ENCODE results near the gene RAB34.

Gene RAB34

GRCh38 chr17:28689011-28689410 lies 28.7 kb downstream of the RAB34 start:
- DNase-seq, result no peak

- DNase-seq, result no peak
Measured at GRCh38 chr17:28688481-28688880, 29.2 kb downstream of the RAB34 start.

DNA sequence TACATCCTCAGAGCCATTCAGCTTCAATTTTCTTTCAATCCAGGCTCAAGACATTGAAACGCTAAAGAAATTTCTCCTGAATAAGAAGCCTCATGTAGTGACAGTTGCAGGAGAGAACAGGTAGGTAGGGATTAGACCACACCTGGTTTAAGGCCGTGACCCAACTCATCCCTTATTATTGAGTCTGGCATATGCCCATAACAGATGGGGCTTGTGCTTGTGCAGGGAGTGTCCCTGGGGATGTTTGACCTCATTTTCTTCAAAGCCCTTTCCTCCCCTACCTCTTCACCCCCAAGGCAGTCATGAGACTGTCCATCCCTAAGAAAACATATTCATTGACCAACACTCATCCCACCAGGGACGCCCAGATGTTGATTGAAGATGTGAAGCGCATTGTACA lies 31.4 kb downstream of the RAB34 start:
- no peak for DNase-seq

DNA sequence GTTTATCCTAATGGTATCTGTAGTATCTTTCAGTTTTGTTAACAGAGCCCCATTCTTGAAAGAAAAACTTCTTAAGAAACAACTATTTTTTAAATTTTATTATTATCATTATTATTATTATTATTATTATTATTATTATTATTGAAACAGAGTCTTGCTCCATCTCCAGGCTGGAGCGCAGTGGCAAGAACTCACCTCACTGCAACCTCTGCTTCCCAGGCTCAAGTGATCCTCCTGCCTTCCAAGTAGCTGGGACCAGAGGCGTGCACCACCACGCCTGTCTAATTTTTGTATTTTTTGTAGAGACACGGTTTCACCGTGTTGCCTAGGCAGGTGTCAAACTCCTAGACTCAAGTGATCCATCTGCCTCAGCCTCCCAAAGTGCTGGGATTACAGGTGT lies 32.3 kb downstream of the RAB34 start:
- DNase-seq, result no peak

DNA sequence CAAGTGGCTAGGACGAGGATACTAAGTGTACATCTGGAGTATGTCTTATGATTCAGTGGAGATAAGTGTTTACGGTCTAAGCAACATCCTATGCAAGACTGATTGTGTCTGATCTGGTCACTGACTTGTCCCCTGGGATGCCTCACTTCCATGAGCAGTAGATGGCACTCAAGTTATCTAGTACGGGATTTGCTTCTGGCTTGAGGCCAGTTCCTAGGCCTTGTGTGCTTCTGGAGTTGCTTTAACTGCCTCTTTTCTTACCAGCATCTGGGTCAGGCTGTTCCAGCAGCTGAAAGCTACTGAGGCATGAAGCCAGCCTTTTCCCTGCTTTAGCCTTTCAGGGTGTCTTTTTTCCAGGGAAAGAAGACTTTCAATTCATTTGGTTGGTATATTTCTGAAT lies 32.7 kb downstream of the RAB34 start:
- peak in 50 of 56 donors; percentile 6 to 92 (median 61) for DNase-seq

DNA sequence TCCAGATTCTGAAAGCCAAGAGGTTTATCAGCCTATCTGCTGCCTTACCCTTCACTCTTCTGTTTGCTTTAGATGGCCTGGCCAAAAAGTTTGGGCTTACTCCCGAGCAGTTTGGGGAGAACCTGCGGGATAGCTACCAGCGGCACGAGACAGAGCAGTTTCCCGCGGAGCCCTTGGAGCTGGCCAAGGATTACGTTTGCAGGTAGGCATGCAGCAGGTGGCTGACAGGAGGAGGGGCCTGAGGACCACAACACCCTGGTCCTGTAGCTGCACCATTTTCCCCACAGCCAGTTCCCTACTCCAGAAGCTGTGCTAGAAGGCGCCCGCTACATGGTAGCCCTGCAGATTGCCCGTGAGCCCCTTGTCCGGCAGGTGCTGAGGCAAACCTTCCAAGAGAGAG lies 35.0 kb downstream of the RAB34 start:
- no peak for DNase-seq

- no peak for DNase-seq
Measured at GRCh38 chr17:28675980-28676379, 41.7 kb downstream of the RAB34 start.

GRCh38 chr17:28675490-28675889 lies 42.2 kb downstream of the RAB34 start:
- DNase-seq, result no peak

DNA sequence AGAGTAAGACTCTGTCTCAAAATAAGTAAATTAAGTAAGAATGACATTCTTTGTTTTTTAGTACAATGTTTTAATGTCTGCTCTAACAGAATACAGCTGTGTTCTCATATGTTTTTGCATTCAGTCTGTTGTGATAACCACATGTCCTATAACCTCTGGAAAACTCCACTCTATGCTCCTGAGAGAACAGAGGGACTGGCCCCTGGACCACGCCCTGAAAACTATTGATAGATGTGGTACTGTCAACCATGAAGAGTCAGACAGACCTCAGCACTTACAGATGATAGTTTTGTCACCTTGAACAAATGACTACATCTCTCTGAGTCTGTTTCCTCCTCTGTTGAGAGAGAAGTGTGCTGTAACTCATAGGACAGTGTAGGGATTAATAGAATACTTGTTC lies 47.8 kb downstream of the RAB34 start:
- no peak for DNase-seq

GRCh38 chr17:28667870-28668269 lies 49.8 kb downstream of the RAB34 start:
- no peak for DNase-seq

DNA sequence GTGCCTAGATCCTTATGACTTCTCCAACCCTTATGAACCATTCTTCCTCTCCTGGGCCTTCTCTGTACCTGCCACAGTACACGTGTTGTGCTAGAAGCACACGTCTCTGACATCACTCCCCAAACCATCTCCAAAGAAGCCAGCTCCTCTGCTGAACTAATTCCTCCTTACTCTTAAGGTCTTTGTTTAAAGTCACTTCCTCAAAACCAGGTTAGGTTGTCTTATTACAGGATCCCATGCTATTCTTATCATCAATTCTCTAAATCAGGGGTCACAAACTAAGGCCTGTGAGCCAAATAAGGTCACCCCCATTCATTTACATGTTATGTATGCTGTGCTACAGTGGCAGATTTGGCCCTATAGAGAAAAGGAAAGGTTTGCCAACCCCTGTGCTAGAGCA lies 51.7 kb downstream of the RAB34 start:
- no peak for DNase-seq

All from nucleus accumbens (tissue), 56 donors.